PC-3 (cell line): ENCODE measurements around the gene TNNI3. TPM values are rescaled to one million over a fixed set of nuclear protein-coding genes. Genes with fewer than 3 reads are reported as not detected.

Source experiments
- ATAC-seq: fragments of 200-7000 bp; cut with Tn5 transposase; 2 replicates; pipeline ENCODE4 v1.9.1; 2020; ENCODE audit warnings: mild to moderate bottlenecking, moderate library complexity
- BruUV-seq: library from RNA; stranded (reverse); fragments of 400-500 nt; replicated peaks from 2 replicates; lab custom pipeline; 2021; lab: Mats Ljungman, UMichigan
- CTCF ChIA-PET: fragments of 300-600 bp; sonication (Branson Sonifier 250); formaldehyde crosslinking; loops from one replicate; lab custom pipeline; 2022; ENCODE audit warnings: antibody characterized with exemption; lab: Charles Lee
- POLR2A ChIA-PET: fragments of 300-600 bp; sonication (Branson Sonifier 250); formaldehyde crosslinking; loops from one replicate; lab custom pipeline; 2022; ENCODE audit warnings: antibody characterized with exemption; ENCODE audit not compliant: unreplicated experiment; lab: Charles Lee
- DNase-seq: peaks from one replicate; pipeline ENCODE4 v3.0.0-alpha.2; 2015
- H2AFZ ChIP-seq: fragments of 300-600 bp; sonication (generic); 2 replicates; pipeline ENCODE4 v1.6.0; 2016; ENCODE audit warnings: antibody characterized with exemption, low read length
- H3F3A ChIP-seq: fragments of 300-600 bp; sonication (generic); one replicate; pipeline ENCODE4 v1.6.0; 2017; ENCODE audit warnings: antibody characterized with exemption, low read length, control low read depth, mild to moderate bottlenecking; ENCODE audit not compliant: unreplicated experiment
- H3K27ac ChIP-seq: fragments of 300-600 bp; sonication (generic); 2 replicates; pipeline ENCODE4 v1.5.1; 2016; ENCODE audit warnings: mild to moderate bottlenecking, low read length
- H3K27me3 ChIP-seq: fragments of 300-600 bp; sonication (generic); 2 replicates; pipeline ENCODE4 v1.6.1; 2016; ENCODE audit warnings: low read length, mixed read lengths
- H3K36me3 ChIP-seq: fragments of 300-600 bp; sonication (generic); 2 replicates; pipeline ENCODE4 v1.6.1; 2016; ENCODE audit warnings: low read depth, mixed run types, low read length, mixed read lengths
- H3K4me1 ChIP-seq: fragments of 300-600 bp; sonication (generic); 2 replicates; pipeline ENCODE4 v1.5.1; 2016; ENCODE audit warnings: low read length; ENCODE audit not compliant: insufficient read depth
- H3K4me2 ChIP-seq: fragments of 300-600 bp; sonication (generic); 2 replicates; pipeline ENCODE4 v1.6.0; 2016; ENCODE audit warnings: low read length
- H3K4me3 ChIP-seq: fragments of 300-600 bp; sonication (generic); 2 replicates; pipeline ENCODE4 v1.5.1; 2016; ENCODE audit warnings: mild to moderate bottlenecking, low read length, mixed read lengths
- H3K79me2 ChIP-seq: fragments of 300-600 bp; sonication (generic); 2 replicates; pipeline ENCODE4 v1.6.1; 2017; ENCODE audit warnings: low read length, mixed read lengths
- H3K9ac ChIP-seq: fragments of 300-600 bp; sonication (generic); 2 replicates; pipeline ENCODE4 v1.6.0; 2016; ENCODE audit warnings: mild to moderate bottlenecking, low read length
- H3K9me2 ChIP-seq: fragments of 300-600 bp; sonication (generic); replicated peaks from 2 replicates; pipeline ENCODE4 v1.6.1; 2016; ENCODE audit warnings: mixed run types, low read length, mixed read lengths
- H3K9me3 ChIP-seq: fragments of 300-600 bp; sonication (generic); 2 replicates; pipeline ENCODE4 v1.6.1; 2016; ENCODE audit warnings: low read length, mixed read lengths
- H4K20me1 ChIP-seq: fragments of 300-600 bp; sonication (generic); 2 replicates; pipeline ENCODE4 v1.6.1; 2016; ENCODE audit warnings: low read length, mixed read lengths
- CTCF ChIP-seq: fragments of 300-600 bp; sonication (generic); conservative IDR thresholded peaks from 2 replicates; pipeline ENCODE4 v1.5.1; 2017; ENCODE audit warnings: antibody characterized with exemption, low read depth, mild to moderate bottlenecking, low read length
- EZH2 ChIP-seq: fragments of 300-600 bp; sonication (generic); IDR thresholded peaks from one replicate; pipeline ENCODE4 v1.6.1; 2017; ENCODE audit warnings: antibody characterized with exemption, mild to moderate bottlenecking, low read length; ENCODE audit not compliant: unreplicated experiment
- EZH2phosphoT487 ChIP-seq: fragments of 300-600 bp; sonication (generic); IDR thresholded peaks from 2 replicates; pipeline ENCODE4 v1.6.1; 2018; ENCODE audit warnings: mild to moderate bottlenecking, antibody characterized with exemption, low read length, borderline replicate concordance
- intact Hi-C: fragments of 100-400 bp; cut with micrococcal nuclease; formaldehyde crosslinking; loops from 2 replicates; pipeline ENCODE4 v1.9.0; 2023
- total RNA-seq: library from RNA; depleted of rRNA; stranded (reverse); fragments of >200 nt; gene quantifications from 2 replicates; pipeline ENCODE4 v1.2.3, GENCODE V29; 2014

TNNI3 gene
- total RNA-seq, 1 experiment from 2014 or later = 32.4 TPM

- ATAC-seq (no peak), DNase-seq (no peak)
- ChIA-PET POLR2A (no interaction called here), CTCF (no interaction called here)
- Histone ChIP-seq H3K27me3 (no peaks in the 10 kb centered on the region), H3F3A (no peaks in the 10 kb centered on the region), H3K9ac (no peak overlapping the region), H3K36me3 (no peaks in the 10 kb centered on the region), H3K9me2 (no peaks in the 10 kb centered on the region), H3K27ac (no peak overlapping the region), H3K4me3 (no peak overlapping the region), H2AFZ (no peak overlapping the region), H3K9me3 (no peaks in the 10 kb centered on the region), H3K4me2 (no peak overlapping the region), H4K20me1 (no peaks in the 10 kb centered on the region), H3K79me2 (no peaks in the 10 kb centered on the region), H3K4me1 (no peaks in the 10 kb centered on the region)
- TSS peak; percentile 10 for BruUV-seq
- TF ChIP-seq CTCF = no peak
- no peak for TF ChIP-seq EZH2phosphoT487
- TF ChIP-seq EZH2 = no peak
- intact Hi-C loops = no loop called here
Observed at GRCh38 chr19:55196803-55197202, 39.3 kb upstream of the TNNI3 start.

GRCh38 chr19:55193481-55193880 is 35.9 kb upstream of the TNNI3 start:
- ATAC-seq (no peak), DNase-seq (no peak)
- no peak overlapping the region for H2AFZ ChIP-seq
- no peak overlapping the region for H3K4me3 ChIP-seq
- no peaks in the 10 kb centered on the region for H3K9me3 ChIP-seq
- H3K9me2 ChIP-seq = no peaks in the 10 kb centered on the region
- H3K27ac ChIP-seq = no peak overlapping the region
- POLR2A ChIA-PET = interaction anchor here (0.6 to 0.7 kb wide), 2 partner anchors 15 to 16 kb away, joined by 3 to 9 read pairs; partner anchors contain the start of gene PTPRH
- H3K36me3 ChIP-seq = no peaks in the 10 kb centered on the region
- peaks cover 11% of the 10 kb centered on the region for H3K4me1 ChIP-seq
- H3K79me2 ChIP-seq = no peaks in the 10 kb centered on the region
- no peak overlapping the region for H3K9ac ChIP-seq
- CTCF ChIA-PET = interaction anchor here (0.7 kb wide), 1 partner anchor 11 kb away, joined by 3 read pairs; no protein-coding TSS in a partner anchor
- no TSS peak for BruUV-seq
- no peaks in the 10 kb centered on the region for H3K27me3 ChIP-seq
- TF ChIP-seq EZH2phosphoT487 (no peak), EZH2 (no peak), CTCF (no peak)
- H3F3A ChIP-seq = no peaks in the 10 kb centered on the region
- no peak overlapping the region for H3K4me2 ChIP-seq
- no peaks in the 10 kb centered on the region for H4K20me1 ChIP-seq
- intact Hi-C loops = no loop called here

- Histone ChIP-seq H3K9ac (peak overlapping the region; percentile 70), H3K9me3 (no peaks in the 10 kb centered on the region), H3K4me2 (peak overlapping the region; percentile 39), H3K4me3 (no peak overlapping the region), H3K79me2 (no peaks in the 10 kb centered on the region), H2AFZ (no peak overlapping the region), H3K36me3 (no peaks in the 10 kb centered on the region), H4K20me1 (no peaks in the 10 kb centered on the region), H3F3A (no peaks in the 10 kb centered on the region), H3K27ac (peak overlapping the region; percentile 89), H3K27me3 (no peaks in the 10 kb centered on the region), H3K4me1 (peaks cover 12% of the 10 kb centered on the region), H3K9me2 (no peaks in the 10 kb centered on the region)
- ChIA-PET POLR2A (interaction anchor here (0.8 kb wide), 1 partner anchor 22 kb away, joined by 3 read pairs; no protein-coding TSS in a partner anchor), CTCF (interaction anchor here (0.5 to 0.7 kb wide), 2 partner anchors 23 to 43 kb away, joined by 3 to 5 read pairs; partner anchors contain the start of gene DNAAF3)
- no peak for TF ChIP-seq EZH2
- TF ChIP-seq EZH2phosphoT487 = peak; percentile 69; the same call in 1 of the 2 replicates
- BruUV-seq = TSS peak; percentile 76
- intact Hi-C loops = loop anchor here (1.0 kb wide), 2 partner anchors 21 to 23 kb away; partner anchors contain the start of gene DNAAF3
- ATAC-seq (peak; percentile 99), DNase-seq (peak; percentile 99)
Observed at GRCh38 chr19:55189403-55189835, 31.9 kb upstream of the TNNI3 start.
